Astrocyte (in vitro differentiated cells and primary cell): ENCODE measurements around the gene GOSR1. TPM values are rescaled to one million over a fixed set of nuclear protein-coding genes. Genes with fewer than 3 reads are reported as not detected.

Experiments
- DNase-seq: peaks from one replicate; pipeline ENCODE4 v3.0.0-alpha.2; 2010; ENCODE audit warnings: low read depth
- FAIRE-seq: peaks from 2 replicates; lab custom pipeline; 2011; peaks lifted over from hg19 to GRCh38; lab: Jason Lieb, UNC
- H2AFZ ChIP-seq: 2 replicates; pipeline ENCODE4 v1.6.0; 2012; ENCODE audit warnings: low read depth, low read length, inconsistent platforms
- H3K27ac ChIP-seq: 2 replicates; pipeline ENCODE4 v1.5.1; 2011; ENCODE audit warnings: low read depth, low read length, inconsistent platforms
- H3K27me3 ChIP-seq: 2 replicates; pipeline ENCODE4 v1.6.0; 2011; ENCODE audit warnings: low read length, inconsistent platforms; ENCODE audit not compliant: insufficient read depth
- H3K36me3 ChIP-seq: 2 replicates; pipeline ENCODE4 v1.5.1; 2011; ENCODE audit warnings: low read length, inconsistent platforms; ENCODE audit not compliant: insufficient read depth
- H3K4me1 ChIP-seq: 2 replicates; pipeline ENCODE4 v1.5.1; 2011; ENCODE audit warnings: low read length, inconsistent platforms; ENCODE audit not compliant: insufficient read depth
- H3K4me2 ChIP-seq: 2 replicates; pipeline ENCODE4 v1.6.0; 2012; ENCODE audit warnings: low read length, inconsistent platforms
- H3K4me3 ChIP-seq: 2 replicates; pipeline ENCODE4 v1.5.1; 2011; ENCODE audit warnings: low read depth, mild to moderate bottlenecking, low read length, inconsistent platforms; ENCODE audit not compliant: insufficient read depth
- H3K79me2 ChIP-seq: 2 replicates; pipeline ENCODE4 v1.6.0; 2012; ENCODE audit warnings: mild to moderate bottlenecking, low read length, inconsistent platforms; ENCODE audit not compliant: insufficient read depth
- H3K9ac ChIP-seq: 2 replicates; pipeline ENCODE4 v1.6.0; 2012; ENCODE audit warnings: mild to moderate bottlenecking, low read length, inconsistent platforms
- H3K9me3 ChIP-seq: 2 replicates; pipeline ENCODE4 v1.5.1; 2012; ENCODE audit warnings: low read depth, mild to moderate bottlenecking, low read length, inconsistent platforms; ENCODE audit not compliant: insufficient read depth
- H4K20me1 ChIP-seq: 2 replicates; pipeline ENCODE4 v1.6.0; 2012; ENCODE audit warnings: low read length, inconsistent platforms; ENCODE audit not compliant: insufficient read depth
- H3K27ac Mint-ChIP-seq: one replicate; pipeline ENCODE4 v1.8.0; 2021; ENCODE audit warnings: mild to moderate bottlenecking, mixed read lengths; ENCODE audit not compliant: unreplicated experiment
- H3K27me3 Mint-ChIP-seq: one replicate; pipeline ENCODE4 v1.8.0; 2021; ENCODE audit warnings: low read depth, mixed read lengths; ENCODE audit not compliant: unreplicated experiment
- H3K36me3 Mint-ChIP-seq: one replicate; pipeline ENCODE4 v1.8.0; 2021; ENCODE audit warnings: low read depth, mixed read lengths; ENCODE audit not compliant: unreplicated experiment
- H3K4me1 Mint-ChIP-seq: one replicate; pipeline ENCODE4 v1.8.0; 2021; ENCODE audit warnings: low read depth, mixed read lengths; ENCODE audit not compliant: unreplicated experiment
- H3K4me3 Mint-ChIP-seq: one replicate; pipeline ENCODE4 v1.8.0; 2021; ENCODE audit warnings: mild to moderate bottlenecking, moderate library complexity, mixed read lengths; ENCODE audit not compliant: unreplicated experiment
- H3K9me3 Mint-ChIP-seq: one replicate; pipeline ENCODE4 v1.8.0; 2021; ENCODE audit warnings: mild to moderate bottlenecking, mixed read lengths; ENCODE audit not compliant: unreplicated experiment
- CTCF ChIP-seq: IDR thresholded peaks from 2 replicates; pipeline ENCODE4 v1.5.1; 2011; ENCODE audit warnings: low read depth, mild to moderate bottlenecking, inconsistent platforms, low read length, moderate library complexity; ENCODE audit not compliant: insufficient read depth
- EZH2 ChIP-seq: IDR thresholded peaks from 2 replicates; pipeline ENCODE4 v1.6.1; 2012; ENCODE audit warnings: mild to moderate bottlenecking, low read length, inconsistent platforms; ENCODE audit not compliant: insufficient read depth
- total RNA-seq: library from RNA; stranded (reverse); gene quantifications from 2 replicates; pipeline ENCODE4 v1.2.1, GENCODE V29; 2021

Gene GOSR1
- total RNA-seq, 1 donor from 2014 or later = 49.3 TPM

- Mint-ChIP-seq H3K27ac (peak overlapping the region; percentile 100), H3K36me3 (peaks cover 2% of the 10 kb centered on the region), H3K4me3 (peak overlapping the region; percentile 99), H3K4me1 (peaks cover 7% of the 10 kb centered on the region), H3K27me3 (no peaks in the 10 kb centered on the region), H3K9me3 (no peaks in the 10 kb centered on the region)
- peaks cover 45% of the 10 kb centered on the region for H3K79me2 ChIP-seq
- H3K36me3 ChIP-seq = peaks cover 21% of the 10 kb centered on the region
- FAIRE-seq (no peak), DNase-seq (peak; percentile 18)
- H3K4me1 ChIP-seq = peaks cover 4% of the 10 kb centered on the region
- H3K4me3 ChIP-seq = peak overlapping the region; percentile 95
- TF ChIP-seq EZH2 = no peak
- TF ChIP-seq CTCF = no peak
- peaks cover 7% of the 10 kb centered on the region for H4K20me1 ChIP-seq
- H3K27me3 ChIP-seq = no peaks in the 10 kb centered on the region
- H3K9me3 ChIP-seq = no peaks in the 10 kb centered on the region
- peak overlapping the region; percentile 91 for H3K4me2 ChIP-seq
- H3K9ac ChIP-seq = peak overlapping the region; percentile 100
- peak overlapping the region; percentile 91 for H2AFZ ChIP-seq
- H3K27ac ChIP-seq = peak overlapping the region; percentile 97
Observed at GRCh38 chr17:30477774-30478115, 537 bp downstream of the GOSR1 start.

- Mint-ChIP-seq H3K27ac (no peak overlapping the region), H3K4me1 (peaks cover 6% of the 10 kb centered on the region), H3K4me3 (no peak overlapping the region), H3K27me3 (no peaks in the 10 kb centered on the region), H3K9me3 (no peaks in the 10 kb centered on the region), H3K36me3 (peaks cover 6% of the 10 kb centered on the region)
- FAIRE-seq = no peak
- no peak overlapping the region for H3K9ac ChIP-seq
- H3K36me3 ChIP-seq = peaks cover 49% of the 10 kb centered on the region
- H3K27me3 ChIP-seq = no peaks in the 10 kb centered on the region
- H3K4me1 ChIP-seq = no peaks in the 10 kb centered on the region
- peaks cover 52% of the 10 kb centered on the region for H3K79me2 ChIP-seq
- peaks cover 7% of the 10 kb centered on the region for H4K20me1 ChIP-seq
- no peak for DNase-seq
- H3K4me2 ChIP-seq = no peak overlapping the region
- no peaks in the 10 kb centered on the region for H3K9me3 ChIP-seq
- no peak overlapping the region for H3K4me3 ChIP-seq
- H3K27ac ChIP-seq = no peak overlapping the region
- no peak overlapping the region for H2AFZ ChIP-seq
- TF ChIP-seq CTCF (no peak), EZH2 (no peak)
Observed at GRCh38 chr17:30482555-30482954, 5.3 kb downstream of the GOSR1 start.

- H3K27me3 Mint-ChIP-seq = no peaks in the 10 kb centered on the region
- Histone ChIP-seq H3K36me3 (peaks cover 50% of the 10 kb centered on the region), H3K4me2 (no peak overlapping the region), H3K9ac (no peak overlapping the region), H4K20me1 (peaks cover 7% of the 10 kb centered on the region), H3K27me3 (no peaks in the 10 kb centered on the region), H2AFZ (no peak overlapping the region), H3K4me1 (no peaks in the 10 kb centered on the region), H3K27ac (no peak overlapping the region), H3K4me3 (no peak overlapping the region), H3K9me3 (no peaks in the 10 kb centered on the region), H3K79me2 (peaks cover 46% of the 10 kb centered on the region)
- peaks cover 5% of the 10 kb centered on the region for H3K4me1 Mint-ChIP-seq
- TF ChIP-seq CTCF (no peak), EZH2 (no peak)
- H3K4me3 Mint-ChIP-seq = no peak overlapping the region
- H3K27ac Mint-ChIP-seq = no peak overlapping the region
- FAIRE-seq (no peak), DNase-seq (no peak)
- H3K9me3 Mint-ChIP-seq = no peaks in the 10 kb centered on the region
- peaks cover 6% of the 10 kb centered on the region for H3K36me3 Mint-ChIP-seq
Observed at GRCh38 chr17:30483159-30483558, 6.0 kb downstream of the GOSR1 start.
